Neutrophil (primary cell): ENCODE measurements around the gene APEX1.

ENCODE experiments used
- H3K27ac ChIP-seq: fragments of 200-600 bp; sonication (generic); 2 replicates; pipeline ENCODE4 v1.5.1; 2016; ENCODE audit warnings: mild to moderate bottlenecking, moderate library complexity
- H3K27me3 ChIP-seq: fragments of 200-600 bp; sonication (generic); 2 replicates; pipeline ENCODE4 v1.6.0; 2016; ENCODE audit warnings: mild to moderate bottlenecking
- H3K36me3 ChIP-seq: fragments of 200-600 bp; sonication (generic); 2 replicates; pipeline ENCODE4 v1.5.1; 2017
- H3K4me1 ChIP-seq, 2 experiments: fragments of 200-600 bp in 1 of 2; sonication (generic) in 1 of 2; 1 replicate in 1 of 2; 2 replicates in 1 of 2; pipeline versions ENCODE4 v1.5.1 to v1.6.1; 2013 to 2016; ENCODE audit warnings: low read depth in 1 of 2, low read length in 1 of 2, mild to moderate bottlenecking in 1 of 2, moderate library complexity in 1 of 2; ENCODE audit not compliant: control insufficient read depth in 1 of 2, insufficient read depth in 1 of 2
- H3K4me3 ChIP-seq, 2 experiments: fragments of 200-600 bp in 1 of 2; sonication (generic) in 1 of 2; 1 replicate in 1 of 2; 2 replicates in 1 of 2; pipeline ENCODE4 v1.5.1; 2013 to 2016; ENCODE audit warnings: low read depth in 1 of 2, low read length in 1 of 2, mild to moderate bottlenecking in 1 of 2, moderate library complexity in 1 of 2
- H3K9me3 ChIP-seq: fragments of 200-600 bp; sonication (generic); 2 replicates; pipeline ENCODE4 v1.5.1; 2016
- CTCF ChIP-seq: fragments of 200-600 bp; sonication (generic); IDR thresholded peaks from 2 replicates; pipeline ENCODE4 v1.5.1; 2016; ENCODE audit warnings: antibody characterized with exemption

APEX1 gene

GRCh38 chr14:20454516-20455354, at the start of gene APEX1, which contains the start of gene OSGEP:
Gene APEX1, plus strand, starts transcription at chr14:20455226. Its CDS starts 420 bp downstream, at chr14:20455646.
Gene OSGEP, minus strand, starts transcription at chr14:20454812. Its CDS starts 129 bp downstream, at chr14:20454683.
- Histone ChIP-seq H3K27ac (peak within 1 kb of the TSS; percentile 88), H3K36me3 (peaks cover 46% of the 10 kb centered on the region), H3K4me3 (peak within 1 kb of the TSS; percentile 87 to 93), H3K4me1 (peaks cover 54 to 58% of the 10 kb centered on the region in 2 experiments), H3K9me3 (no peaks in the 10 kb centered on the region), H3K27me3 (no peaks in the 10 kb centered on the region)
- peak; percentile 33 for TF ChIP-seq CTCF

- peaks cover 11 to 17% of the 10 kb centered on the region in 2 experiments for H3K4me1 ChIP-seq
- no peaks in the 10 kb centered on the region for H3K27me3 ChIP-seq
- no peak overlapping the region for H3K27ac ChIP-seq
- no peak overlapping the region for H3K4me3 ChIP-seq
- H3K36me3 ChIP-seq = peaks cover 42% of the 10 kb centered on the region
- no peaks in the 10 kb centered on the region for H3K9me3 ChIP-seq
- TF ChIP-seq CTCF = no peak
Measured at GRCh38 chr14:20409226-20409625, 45.8 kb upstream of the APEX1 start.

- TF ChIP-seq CTCF = no peak
- H3K27me3 ChIP-seq = no peaks in the 10 kb centered on the region
- H3K4me3 ChIP-seq = peak overlapping the region; percentile 75 to 89
- peaks cover 13 to 24% of the 10 kb centered on the region in 2 experiments for H3K4me1 ChIP-seq
- H3K36me3 ChIP-seq = peaks cover 11% of the 10 kb centered on the region
- no peaks in the 10 kb centered on the region for H3K9me3 ChIP-seq
- peak overlapping the region; percentile 89 for H3K27ac ChIP-seq
Measured at GRCh38 chr14:20412411-20412810, 42.6 kb upstream of the APEX1 start.

GRCh38 chr14:20412876-20413743, 41.9 kb upstream of the APEX1 start, which contains the start of gene TEP1:
Gene TEP1, minus strand, starts transcription at chr14:20413501. Its CDS starts 5,062 bp downstream, at chr14:20408439.
- Histone ChIP-seq H3K27me3 (no peaks in the 10 kb centered on the region), H3K4me1 (peaks cover 13 to 24% of the 10 kb centered on the region in 2 experiments), H3K9me3 (no peaks in the 10 kb centered on the region), H3K36me3 (peaks cover 4% of the 10 kb centered on the region), H3K27ac (peak within 1 kb of the TSS; percentile 89), H3K4me3 (peak within 1 kb of the TSS; percentile 75 to 89)
- TF ChIP-seq CTCF = no peak

- no peak for TF ChIP-seq CTCF
- no peaks in the 10 kb centered on the region for H3K27me3 ChIP-seq
- peak overlapping the region; percentile 75 to 89 for H3K4me3 ChIP-seq
- H3K36me3 ChIP-seq = no peaks in the 10 kb centered on the region
- H3K4me1 ChIP-seq = peaks cover 13 to 24% of the 10 kb centered on the region in 2 experiments
- peak overlapping the region; percentile 89 for H3K27ac ChIP-seq
- no peaks in the 10 kb centered on the region for H3K9me3 ChIP-seq
Measured at GRCh38 chr14:20413744-20414082, 41.3 kb upstream of the APEX1 start.
